AG10803 (cell line): ENCODE data around the gene TNFRSF25.

Experiments
- DNase-seq: peaks from one replicate; pipeline ENCODE4 v3.0.0; 2010; ENCODE audit warnings: low read depth
- H3K4me3 ChIP-seq: 2 replicates; pipeline ENCODE4 v1.5.1; 2011; ENCODE audit warnings: mild to moderate bottlenecking, low read length, control low read depth
- CTCF ChIP-seq: conservative IDR thresholded peaks from 2 replicates; pipeline ENCODE4 v1.5.1; 2011; ENCODE audit warnings: mild to moderate bottlenecking, low read length, control low read depth, inconsistent platforms

TNFRSF25 gene

GRCh38 chr1:6467744-6468688, 2.0 kb upstream of the TNFRSF25 start:
- H3K4me3 ChIP-seq, result no peak overlapping the region
- no peak for DNase-seq
- no peak for TF ChIP-seq CTCF

- no peak for TF ChIP-seq CTCF
- DNase-seq, result no peak
Observed at GRCh38 chr1:6467224-6467623, 1.3 kb upstream of the TNFRSF25 start.

GRCh38 chr1:6466751-6467150, 778 bp upstream of the TNFRSF25 start:
- TF ChIP-seq CTCF, result no peak
- no peak for DNase-seq
- H3K4me3 ChIP-seq, result no peak overlapping the region

More at GRCh38 chr1:6467224-6467623, 1.3 kb upstream of the TNFRSF25 start:
- no peak overlapping the region for H3K4me3 ChIP-seq

- DNase-seq, result no peak
Observed at GRCh38 chr1:6465461-6466005, 440 bp downstream of the TNFRSF25 start.

GRCh38 chr1:6464915-6465314, 1.1 kb downstream of the TNFRSF25 start:
- no peak overlapping the region for H3K4me3 ChIP-seq
- TF ChIP-seq CTCF, result no peak
- DNase-seq, result no peak

More at GRCh38 chr1:6465461-6466005, 440 bp downstream of the TNFRSF25 start:
- no peak for TF ChIP-seq CTCF
- no peak overlapping the region for H3K4me3 ChIP-seq

GRCh38 chr1:6464514-6464836, 1.5 kb downstream of the TNFRSF25 start:
- TF ChIP-seq CTCF, result no peak
- DNase-seq, result no peak
- no peak overlapping the region for H3K4me3 ChIP-seq

- TF ChIP-seq CTCF, result no peak
- no peak overlapping the region for H3K4me3 ChIP-seq
- DNase-seq, result no peak
Observed at GRCh38 chr1:6463120-6463412, 2.9 kb downstream of the TNFRSF25 start.
